Endodermal cell (in vitro differentiated cells): ENCODE measurements around the gene MELK. TPM values are rescaled to one million over a fixed set of nuclear protein-coding genes. Genes with fewer than 3 reads are reported as not detected.

Experiments used
- DNase-seq: peaks from one replicate; pipeline ENCODE4 v3.0.0-alpha.2; 2017
- H3K27ac ChIP-seq: 2 replicates; pipeline ENCODE4 v1.5.1; 2013; ENCODE audit warnings: mild to moderate bottlenecking, low read depth, low read length, moderate library complexity
- H3K27me3 ChIP-seq: 2 replicates; pipeline ENCODE4 v1.6.1; 2013; ENCODE audit warnings: mild to moderate bottlenecking, low read length, moderate library complexity; ENCODE audit not compliant: insufficient read depth, control insufficient read depth, poor library complexity, severe bottlenecking
- H3K36me3 ChIP-seq: 2 replicates; pipeline ENCODE4 v1.7.0; 2013; ENCODE audit warnings: mild to moderate bottlenecking, low read length, moderate library complexity; ENCODE audit not compliant: control insufficient read depth, insufficient read depth
- H3K4me1 ChIP-seq: one replicate; pipeline ENCODE4 v1.7.0; 2013; ENCODE audit warnings: low read length; ENCODE audit not compliant: control insufficient read depth, insufficient read depth
- H3K4me3 ChIP-seq: 2 replicates; pipeline ENCODE4 v1.5.1; 2013; ENCODE audit warnings: mild to moderate bottlenecking, low read length, moderate library complexity
- H3K9ac ChIP-seq: 2 replicates; pipeline ENCODE4 v1.6.1; 2013; ENCODE audit warnings: mild to moderate bottlenecking, low read length, moderate library complexity; ENCODE audit not compliant: poor library complexity, severe bottlenecking; ENCODE audit errors: extremely low read depth
- H3K9me3 ChIP-seq: 2 replicates; pipeline ENCODE4 v1.6.1; 2013; ENCODE audit warnings: mild to moderate bottlenecking, low read length, moderate library complexity; ENCODE audit not compliant: control insufficient read depth
- H3K27ac Mint-ChIP-seq: 2 replicates; pipeline ENCODE4 v1.8.0; 2020; ENCODE audit warnings: mixed read lengths
- H3K27me3 Mint-ChIP-seq: 2 replicates; pipeline ENCODE4 v1.8.0; 2021; ENCODE audit warnings: mild to moderate bottlenecking, mixed read lengths; ENCODE audit not compliant: insufficient read depth
- H3K36me3 Mint-ChIP-seq: 2 replicates; pipeline ENCODE4 v1.8.0; 2020; ENCODE audit warnings: low read depth, mixed read lengths
- H3K4me1 Mint-ChIP-seq: 2 replicates; pipeline ENCODE4 v1.8.0; 2020; ENCODE audit warnings: mixed read lengths
- H3K4me3 Mint-ChIP-seq: 2 replicates; pipeline ENCODE4 v1.8.0; 2020; ENCODE audit warnings: mild to moderate bottlenecking, moderate library complexity, mixed read lengths
- H3K9me3 Mint-ChIP-seq: 2 replicates; pipeline ENCODE4 v1.8.0; 2020; ENCODE audit warnings: mild to moderate bottlenecking, mixed read lengths
- CTCF ChIP-seq: fragments of 200-600 bp; sonication (generic); conservative IDR thresholded peaks from 2 replicates; pipeline ENCODE4 v1.5.0; 2021; ENCODE audit warnings: antibody characterized with exemption, mild to moderate bottlenecking
- WGBS, 2 experiments: methylation state at CpG; one replicate each; pipeline versions ENCODE4 v1.1.5 to v1.1.7; 2013; ENCODE audit warnings: missing lambda C conversion rate in 2 of 2, mixed read lengths in 1 of 2; ENCODE audit not compliant: insufficient coverage in 1 of 2, insufficient read length in 1 of 2; 5-methylcytosine and 5-hydroxymethylcytosine counted together
- total RNA-seq, 2 donors: library from RNA; stranded (reverse); fragmentation: NEBNext Ultra II Directional in 1 of 2; extraction: Animal tissue kit (Norgen Biotek cat#: 25700) in 1 of 2; gene quantifications; 2 replicates in 1 of 2; 3 replicates in 1 of 2; pipeline ENCODE4 v1.2.1, GENCODE V29; 2021

Gene MELK
- total RNA-seq, 2 donors from 2014 or later: 45.6 to 88.9 TPM

GRCh38 chr9:36575411-36575882 lies 2.8 kb downstream of the MELK start:
- Mint-ChIP-seq H3K4me1 (peaks cover 17% of the 10 kb centered on the region), H3K27ac (peak overlapping the region; percentile 65)

GRCh38 chr9:36576866-36577265 lies 4.2 kb downstream of the MELK start:
- no peaks in the 10 kb centered on the region for H3K9me3 Mint-ChIP-seq
- TF ChIP-seq CTCF: no peak
- Histone ChIP-seq H3K27me3 (no peaks in the 10 kb centered on the region), H3K27ac (no peak overlapping the region), H3K9me3 (no peaks in the 10 kb centered on the region), H3K4me3 (no peak overlapping the region), H3K36me3 (peaks cover 33% of the 10 kb centered on the region), H3K4me1 (no peaks in the 10 kb centered on the region), H3K9ac (no peak overlapping the region)
- peaks cover 17% of the 10 kb centered on the region for H3K4me1 Mint-ChIP-seq
- no peaks in the 10 kb centered on the region for H3K27me3 Mint-ChIP-seq
- H3K27ac Mint-ChIP-seq: no peak overlapping the region
- H3K4me3 Mint-ChIP-seq: no peak overlapping the region
- 95 to 99% methylated on average over 3 of the region's 3 CpGs for WGBS, 2 experiments
- H3K36me3 Mint-ChIP-seq: peaks cover 24% of the 10 kb centered on the region
- DNase-seq: no peak

More at GRCh38 chr9:36575411-36575882, 2.8 kb downstream of the MELK start:
- peaks cover 25% of the 10 kb centered on the region for H3K36me3 ChIP-seq
- H3K9ac ChIP-seq: no peak overlapping the region
- H3K27me3 Mint-ChIP-seq: no peaks in the 10 kb centered on the region
- H3K4me3 Mint-ChIP-seq: peak overlapping the region; percentile 18
- H3K9me3 ChIP-seq: no peaks in the 10 kb centered on the region
- H3K4me1 ChIP-seq: no peaks in the 10 kb centered on the region
- peak overlapping the region; percentile 26 for H3K4me3 ChIP-seq
- H3K27ac ChIP-seq: no peak overlapping the region
- no peaks in the 10 kb centered on the region for H3K9me3 Mint-ChIP-seq
- no peak for TF ChIP-seq CTCF
- H3K27me3 ChIP-seq: no peaks in the 10 kb centered on the region
- WGBS, 2 experiments: 90 to 100% methylated on average over 1 to 2 of the region's 2 CpGs
- peaks cover 18% of the 10 kb centered on the region for H3K36me3 Mint-ChIP-seq
- no peak for DNase-seq

- peak overlapping the region; percentile 70 for H3K27ac Mint-ChIP-seq
- H3K4me1 Mint-ChIP-seq: no peaks in the 10 kb centered on the region
- DNase-seq: no peak
- H3K9me3 Mint-ChIP-seq: no peaks in the 10 kb centered on the region
- no peak for TF ChIP-seq CTCF
- H3K9ac ChIP-seq: no peak overlapping the region
- no peak overlapping the region for H3K27ac ChIP-seq
- no peaks in the 10 kb centered on the region for H3K27me3 Mint-ChIP-seq
- no peak overlapping the region for H3K4me3 ChIP-seq
- no peaks in the 10 kb centered on the region for H3K9me3 ChIP-seq
- H3K36me3 Mint-ChIP-seq: peaks cover 41% of the 10 kb centered on the region
- peaks cover 61% of the 10 kb centered on the region for H3K36me3 ChIP-seq
- WGBS, 2 experiments: 91 to 93% methylated on average over 3 to 4 of the region's 7 CpGs
- no peak overlapping the region for H3K4me3 Mint-ChIP-seq
- no peaks in the 10 kb centered on the region for H3K27me3 ChIP-seq
- H3K4me1 ChIP-seq: no peaks in the 10 kb centered on the region
Measured at GRCh38 chr9:36584620-36585460, 12.1 kb downstream of the MELK start.
